Adrenal gland (tissue), 5 donors: Measurements from ENCODE around the gene TMEM145.

Source experiments
- POLR2A ChIP-seq, 2 donors: fragments of 450-650 bp; IDR thresholded peaks; one replicate each; pipeline ENCODE4 v1.6.1; 2017; ENCODE audit warnings: antibody characterized with exemption in 2 of 2, mild to moderate bottlenecking in 2 of 2, moderate library complexity in 1 of 2
- TF ChIP-seq, protein P1 (sequence below), 6 experiments: fragments of 450-650 bp in 4 of 6; fragments of 200-600 bp in 2 of 6; sonication (generic) in 1 of 6; IDR thresholded peaks; 1 replicate in 5 of 6; 2 replicates in 1 of 6; pipeline versions ENCODE4 v1.5.1 to v1.8.0; 2016 to 2021; ENCODE audit warnings: antibody characterized with exemption in 6 of 6, mild to moderate bottlenecking in 2 of 6, moderate library complexity in 1 of 6
- donor health status: DM: no; HTN: no; CAD: no.

DNA sequence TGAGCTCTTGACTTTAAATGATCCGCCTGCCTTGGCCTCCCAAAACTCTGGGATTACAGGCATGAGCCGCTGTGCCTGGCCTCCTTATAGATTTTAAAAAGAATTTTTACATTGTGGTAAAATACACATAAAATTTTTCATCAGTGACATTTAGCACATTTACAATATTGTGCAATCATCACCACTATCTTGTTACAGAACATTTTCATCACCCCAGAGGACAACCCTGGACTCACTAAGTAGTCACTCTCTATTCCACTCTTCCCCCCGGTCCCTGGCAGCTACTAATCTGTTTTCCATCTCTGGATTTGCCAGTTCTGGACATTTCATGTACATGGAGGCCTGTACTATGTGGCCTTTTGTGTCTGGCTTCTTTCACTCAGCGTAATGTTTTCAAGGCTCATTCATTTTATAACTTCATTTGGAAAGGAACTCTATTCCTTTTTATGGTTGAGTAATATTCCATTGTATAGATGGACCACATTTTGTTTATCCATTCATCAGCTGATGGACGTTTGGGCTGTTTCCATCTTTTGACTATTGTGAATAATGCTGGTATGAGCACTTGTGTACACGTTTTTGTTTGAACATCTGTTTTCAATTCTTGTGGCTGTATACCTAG is 32.2 kb downstream of the TMEM145 start:
- TF ChIP-seq, protein P1, sequence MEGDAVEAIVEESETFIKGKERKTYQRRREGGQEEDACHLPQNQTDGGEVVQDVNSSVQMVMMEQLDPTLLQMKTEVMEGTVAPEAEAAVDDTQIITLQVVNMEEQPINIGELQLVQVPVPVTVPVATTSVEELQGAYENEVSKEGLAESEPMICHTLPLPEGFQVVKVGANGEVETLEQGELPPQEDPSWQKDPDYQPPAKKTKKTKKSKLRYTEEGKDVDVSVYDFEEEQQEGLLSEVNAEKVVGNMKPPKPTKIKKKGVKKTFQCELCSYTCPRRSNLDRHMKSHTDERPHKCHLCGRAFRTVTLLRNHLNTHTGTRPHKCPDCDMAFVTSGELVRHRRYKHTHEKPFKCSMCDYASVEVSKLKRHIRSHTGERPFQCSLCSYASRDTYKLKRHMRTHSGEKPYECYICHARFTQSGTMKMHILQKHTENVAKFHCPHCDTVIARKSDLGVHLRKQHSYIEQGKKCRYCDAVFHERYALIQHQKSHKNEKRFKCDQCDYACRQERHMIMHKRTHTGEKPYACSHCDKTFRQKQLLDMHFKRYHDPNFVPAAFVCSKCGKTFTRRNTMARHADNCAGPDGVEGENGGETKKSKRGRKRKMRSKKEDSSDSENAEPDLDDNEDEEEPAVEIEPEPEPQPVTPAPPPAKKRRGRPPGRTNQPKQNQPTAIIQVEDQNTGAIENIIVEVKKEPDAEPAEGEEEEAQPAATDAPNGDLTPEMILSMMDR (IDR thresholded peaks at IDR 0.05): no peak
- TF ChIP-seq POLR2A (IDR thresholded peaks at IDR 0.05): no peak
